ENCODE data around the gene CITED2. TPM values are rescaled to one million over a fixed set of nuclear protein-coding genes. Genes with fewer than 3 reads are reported as not detected.
"Not testable (repeated sequence)": the region's sequence is repeated elsewhere in the genome, so short reads cannot be mapped to it uniquely, and the experiment has no call there.

The CITED2 gene
- total RNA-seq, 1 donor from 2014 or later, result 222 TPM

- no peaks in the 10 kb centered on the region for H3K27me3 Mint-ChIP-seq (ENCODE audit: insufficient read depth, low read depth)
- Histone ChIP-seq H3K27ac (no peak overlapping the region), H3K27me3 (no peaks in the 10 kb centered on the region), H3F3A (ENCODE audit: low read depth) (peaks cover 38% of the 10 kb centered on the region), H3K4me3 (no peak overlapping the region), H3K36me3 (no peaks in the 10 kb centered on the region), H4K20me1 (ENCODE audit: low read depth) (peaks cover 3% of the 10 kb centered on the region), H3K4me2 (no peak overlapping the region), H2AFZ (replicated peaks) (no peak overlapping the region), H3K9me3 (ENCODE audit: low read depth) (no peaks in the 10 kb centered on the region), H3K79me2 (ENCODE audit: low read depth) (peaks cover 4% of the 10 kb centered on the region), H3K4me1 (peaks cover 35% of the 10 kb centered on the region), H3K9ac (no peak overlapping the region)
- DNase-seq (ENCODE audit: low spot score), result no peak
- peaks cover 33% of the 10 kb centered on the region for H3K4me1 Mint-ChIP-seq
- TF ChIP-seq EZH2 (IDR thresholded peaks at IDR 0.05) (no peak), EZH2phosphoT487 (IDR thresholded peaks at IDR 0.05) (no peak)
- TF ChIP-seq, protein P1, sequence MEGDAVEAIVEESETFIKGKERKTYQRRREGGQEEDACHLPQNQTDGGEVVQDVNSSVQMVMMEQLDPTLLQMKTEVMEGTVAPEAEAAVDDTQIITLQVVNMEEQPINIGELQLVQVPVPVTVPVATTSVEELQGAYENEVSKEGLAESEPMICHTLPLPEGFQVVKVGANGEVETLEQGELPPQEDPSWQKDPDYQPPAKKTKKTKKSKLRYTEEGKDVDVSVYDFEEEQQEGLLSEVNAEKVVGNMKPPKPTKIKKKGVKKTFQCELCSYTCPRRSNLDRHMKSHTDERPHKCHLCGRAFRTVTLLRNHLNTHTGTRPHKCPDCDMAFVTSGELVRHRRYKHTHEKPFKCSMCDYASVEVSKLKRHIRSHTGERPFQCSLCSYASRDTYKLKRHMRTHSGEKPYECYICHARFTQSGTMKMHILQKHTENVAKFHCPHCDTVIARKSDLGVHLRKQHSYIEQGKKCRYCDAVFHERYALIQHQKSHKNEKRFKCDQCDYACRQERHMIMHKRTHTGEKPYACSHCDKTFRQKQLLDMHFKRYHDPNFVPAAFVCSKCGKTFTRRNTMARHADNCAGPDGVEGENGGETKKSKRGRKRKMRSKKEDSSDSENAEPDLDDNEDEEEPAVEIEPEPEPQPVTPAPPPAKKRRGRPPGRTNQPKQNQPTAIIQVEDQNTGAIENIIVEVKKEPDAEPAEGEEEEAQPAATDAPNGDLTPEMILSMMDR (IDR thresholded peaks at IDR 0.05), result no peak
- H3K4me3 Mint-ChIP-seq, result no peak overlapping the region
- H3K27ac Mint-ChIP-seq, result no peak overlapping the region
- no peaks in the 10 kb centered on the region for H3K9me3 Mint-ChIP-seq
- no peaks in the 10 kb centered on the region for H3K36me3 Mint-ChIP-seq
Observed at GRCh38 chr6:139364982-139365379, 9.5 kb downstream of the CITED2 start.

DNA sequence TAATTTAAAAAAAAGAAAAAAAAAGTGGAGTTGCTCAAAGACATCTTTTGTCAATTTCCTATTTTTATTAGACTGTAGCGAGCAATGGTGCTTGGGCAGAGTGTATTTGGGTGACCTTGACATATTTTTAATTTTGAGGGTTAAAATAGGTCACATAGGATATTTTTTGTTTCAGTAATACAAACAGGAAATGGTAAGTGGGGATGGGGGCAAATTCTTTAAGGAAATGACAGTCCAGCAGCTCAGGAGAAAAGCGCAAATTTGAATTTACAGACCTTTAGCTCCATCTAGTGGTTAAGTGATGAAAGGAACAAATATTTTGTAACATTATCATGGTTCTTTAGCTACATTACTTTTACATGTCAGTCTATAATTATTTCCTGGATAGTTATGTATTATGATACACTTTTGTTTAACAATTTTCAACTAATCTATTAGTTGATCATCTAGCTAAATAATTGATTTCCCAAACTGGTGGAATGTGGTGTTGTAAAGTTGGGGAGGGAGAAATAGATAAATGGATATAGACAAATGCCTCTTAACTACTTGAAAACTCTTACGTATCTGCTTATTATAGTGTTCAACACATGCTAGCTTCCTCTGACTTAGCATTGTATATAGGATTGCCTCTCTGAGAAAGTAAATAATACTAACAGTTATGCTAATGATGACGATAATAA, 10.0 kb downstream of the CITED2 start:
- H3K27ac ChIP-seq, result no peak overlapping the region
- H3F3A ChIP-seq (ENCODE audit: low read depth), result peaks cover 33% of the 10 kb centered on the region
- no peak overlapping the region for H2AFZ ChIP-seq (replicated peaks)
- H3K9me3 Mint-ChIP-seq, result no peaks in the 10 kb centered on the region
- no peak overlapping the region for H3K27ac Mint-ChIP-seq
- H3K36me3 Mint-ChIP-seq, result no peaks in the 10 kb centered on the region
- peak; percentile 63 for DNase-seq (ENCODE audit: low spot score)
- H3K79me2 ChIP-seq (ENCODE audit: low read depth), result no peaks in the 10 kb centered on the region
- no peaks in the 10 kb centered on the region for H3K9me3 ChIP-seq (ENCODE audit: low read depth)
- no peak overlapping the region for H3K4me3 ChIP-seq
- no peak for TF ChIP-seq EZH2 (IDR thresholded peaks at IDR 0.05)
- TF ChIP-seq, protein P1 (IDR thresholded peaks at IDR 0.05), result peak; percentile 86
- H4K20me1 ChIP-seq (ENCODE audit: low read depth), result no peaks in the 10 kb centered on the region
- H3K27me3 ChIP-seq, result no peaks in the 10 kb centered on the region
- no peak overlapping the region for H3K4me2 ChIP-seq
- no peaks in the 10 kb centered on the region for H3K27me3 Mint-ChIP-seq (ENCODE audit: insufficient read depth, low read depth)
- H3K4me1 Mint-ChIP-seq, result peaks cover 27% of the 10 kb centered on the region
- H3K4me1 ChIP-seq, result peaks cover 30% of the 10 kb centered on the region
- no peaks in the 10 kb centered on the region for H3K36me3 ChIP-seq
- H3K4me3 Mint-ChIP-seq, result no peak overlapping the region
- H3K9ac ChIP-seq, result no peak overlapping the region

GRCh38 chr6:139363797-139364196, 10.7 kb downstream of the CITED2 start:
- not testable (repeated sequence) for DNase-seq (ENCODE audit: low spot score); H3K4me3 Mint-ChIP-seq; H3K9me3 ChIP-seq (ENCODE audit: low read depth); H3K79me2 ChIP-seq (ENCODE audit: low read depth); H3K4me2 ChIP-seq; H3K27ac Mint-ChIP-seq; H3K36me3 Mint-ChIP-seq; H4K20me1 ChIP-seq (ENCODE audit: low read depth); H3K27me3 ChIP-seq; H3K27me3 Mint-ChIP-seq (ENCODE audit: insufficient read depth, low read depth); H3K9me3 Mint-ChIP-seq; H2AFZ ChIP-seq (replicated peaks); H3K36me3 ChIP-seq; H3K4me3 ChIP-seq; H3K27ac ChIP-seq; H3K9ac ChIP-seq
- peaks cover 24% of the 10 kb centered on the region for H3K4me1 ChIP-seq
- peaks cover 21% of the 10 kb centered on the region for H3K4me1 Mint-ChIP-seq
- H3F3A ChIP-seq (ENCODE audit: low read depth), result peaks cover 26% of the 10 kb centered on the region

DNA sequence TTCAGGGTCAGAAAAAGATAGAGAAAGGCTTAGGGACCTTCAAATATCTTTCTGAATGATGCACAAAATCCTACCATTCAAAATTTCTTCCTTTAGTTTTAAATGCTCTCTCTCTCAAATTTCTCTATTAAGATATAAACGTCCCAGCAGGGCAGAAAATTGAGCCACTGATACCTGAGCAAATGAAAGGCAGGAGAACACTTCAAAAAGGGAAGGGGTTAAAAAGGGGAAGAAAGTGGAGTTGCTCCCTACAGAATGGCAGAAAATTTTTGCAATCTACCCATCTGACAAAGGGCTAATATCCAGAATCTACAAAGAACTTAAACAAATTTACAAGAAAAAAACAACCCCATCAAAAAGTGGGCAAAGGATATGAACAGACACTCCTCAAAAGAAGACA, 11.3 kb downstream of the CITED2 start:
- not testable (repeated sequence) for H3K4me2 ChIP-seq; H3K27me3 ChIP-seq; H3K9ac ChIP-seq; H3K27ac ChIP-seq; H3K36me3 ChIP-seq; H3K79me2 ChIP-seq (ENCODE audit: low read depth); DNase-seq (ENCODE audit: low spot score); H4K20me1 ChIP-seq (ENCODE audit: low read depth); H3K36me3 Mint-ChIP-seq; H2AFZ ChIP-seq (replicated peaks); H3K4me3 ChIP-seq; H3K27ac Mint-ChIP-seq; H3K27me3 Mint-ChIP-seq (ENCODE audit: insufficient read depth, low read depth); H3K4me3 Mint-ChIP-seq; H3K9me3 ChIP-seq (ENCODE audit: low read depth); H3K9me3 Mint-ChIP-seq
- Histone ChIP-seq H3F3A (ENCODE audit: low read depth) (peaks cover 19% of the 10 kb centered on the region), H3K4me1 (peaks cover 17% of the 10 kb centered on the region)
- peaks cover 14% of the 10 kb centered on the region for H3K4me1 Mint-ChIP-seq

Measured in neural progenitor cell (in vitro differentiated cells).